ENCODE measurements around the gene ARHGAP10.

- TF ChIP-seq CTCF (IDR thresholded peaks at IDR 0.05) (no peak), TCF7L2 (IDR thresholded peaks at IDR 0.05; ENCODE audit: low read depth, low read length) (no peak)
Observed at GRCh38 chr4:148044089-148044911, 312.4 kb downstream of the ARHGAP10 start.

Measured in Panc1 (cell line).